ENCODE measurements around the gene CA5A. TPM values are rescaled to one million over a fixed set of nuclear protein-coding genes. Genes with fewer than 3 reads are reported as not detected.

The CA5A gene
- total and polyA plus RNA-seq, 2 of the 4 experiments (the other 2 are of a cell fraction), result not detected

- H3K27me3 ChIP-seq (ENCODE audit: control insufficient read depth, insufficient read depth, low read length), result peaks cover 13% of the 10 kb centered on the region; the same call in 1 of the 2 replicates
- POLR2A ChIA-PET (ENCODE audit: unreplicated experiment), result no interaction called here
- TF ChIP-seq SMC3 (IDR thresholded peaks at IDR 0.05; ENCODE audit: low read depth, low read length) (no peak), ELK1 (IDR thresholded peaks at IDR 0.05; ENCODE audit: borderline replicate concordance, low read depth, low read length) (no peak), RFX5 (IDR thresholded peaks at IDR 0.05; ENCODE audit: low read depth, low read length) (no peak), POLR2A (IDR thresholded peaks at IDR 0.05; ENCODE audit: low read depth, low read length) (no peak), CEBPB (IDR thresholded peaks at IDR 0.05; ENCODE audit: low read depth, low read length) (no peak), BHLHE40 (IDR thresholded peaks at IDR 0.05; ENCODE audit: low read depth, low read length) (no peak), MAZ (IDR thresholded peaks at IDR 0.05; ENCODE audit: borderline replicate concordance, low read depth, low read length) (no peak), RAD21 (IDR thresholded peaks at IDR 0.05; ENCODE audit: low read length) (no peak), CHD1 (IDR thresholded peaks at IDR 0.05; ENCODE audit: low read depth, low read length) (no peak), FOS (IDR thresholded peaks at IDR 0.05; ENCODE audit: low read depth, low read length) (no peak), CTCF (conservative IDR thresholded peaks at IDR 0.05; ENCODE audit: low read depth, low read length) (no peak), NFE2L2 (IDR thresholded peaks at IDR 0.05; ENCODE audit: low read depth, low read length) (no peak), USF2 (IDR thresholded peaks at IDR 0.05; ENCODE audit: low read depth, low read length) (no peak), RCOR1 (IDR thresholded peaks at IDR 0.05; ENCODE audit: insufficient replicate concordance, low read length) (no peak), MAFK (IDR thresholded peaks at IDR 0.05; ENCODE audit: low read depth, low read length) (no peak)
- H3K9ac ChIP-seq (ENCODE audit: low read depth, low read length), result no peak overlapping the region
- H3K9me1 ChIP-seq (ENCODE audit: insufficient read depth, low read length), result no peaks in the 10 kb centered on the region
- no peak overlapping the region for H2BK5ac ChIP-seq (ENCODE audit: low read depth, low read length, poor library complexity, severe bottlenecking)
- no peak overlapping the region for H2BK20ac ChIP-seq (ENCODE audit: low read depth, low read length)
- no peak overlapping the region for H2BK120ac ChIP-seq (ENCODE audit: low read depth, low read length)
- no peak overlapping the region for H3K4me2 ChIP-seq (ENCODE audit: low read depth, low read length)
- CTCF ChIA-PET, result no interaction called here
- WGBS, 2 experiments (ENCODE audit: extremely low coverage in 2 of 2, insufficient read length in 1 of 2), result no CpG with 5 or more reads among the region's 5 CpGs
- dilution Hi-C loops (cut with HindIII; ENCODE audit: low sequenced_read_pairs, unreplicated experiment), result no loop called here
- ATAC-seq (ENCODE audit: low read depth), result no peak
- no peak overlapping the region for H4K5ac ChIP-seq (ENCODE audit: low read depth, low read length)
- H2AK9ac ChIP-seq (replicated peaks; ENCODE audit: low read depth, low read length, poor library complexity), result no peak overlapping the region
- H3K27ac ChIP-seq (ENCODE audit: insufficient read depth, low read length), result no peak overlapping the region
- no peak for DNase-seq
- no peak overlapping the region for H3K4me3 ChIP-seq (ENCODE audit: insufficient read depth, low read depth, low read length)
- H3K36me3 ChIP-seq (ENCODE audit: control insufficient read depth, insufficient read depth, low read length), result no peaks in the 10 kb centered on the region
- H3K23ac ChIP-seq (ENCODE audit: low read depth, low read length), result no peak overlapping the region
- H3K14ac ChIP-seq (replicated peaks; ENCODE audit: low read depth, low read length), result no peak overlapping the region
- H2AK5ac ChIP-seq (ENCODE audit: low read depth, low read length), result no peak overlapping the region
- H3K9me3 ChIP-seq (ENCODE audit: control insufficient read depth, insufficient read depth, low read length), result no peaks in the 10 kb centered on the region
- 0 out of 2 replicates have a peak, but pooled peaks cover 2% of the 10 kb centered on the region for H3K4me1 ChIP-seq (ENCODE audit: control insufficient read depth, insufficient read depth, low read length)
- no peak overlapping the region for H3K56ac ChIP-seq (ENCODE audit: extremely low read depth, insufficient read depth, low read length)
- H4K20me1 ChIP-seq (ENCODE audit: insufficient read depth, low read length), result no peaks in the 10 kb centered on the region
- no peak overlapping the region for H3K18ac ChIP-seq (ENCODE audit: low read depth, low read length)
- in situ Hi-C loops (cut with MboI; ENCODE audit: low sequenced_read_pairs), result no loop called here
- BruUV-seq (replicated peaks), result no TSS peak
- no peak overlapping the region for H3K4ac ChIP-seq (ENCODE audit: low read depth, low read length)
- no peak overlapping the region for H4K91ac ChIP-seq (ENCODE audit: insufficient read depth, low read depth, low read length)
- no peak overlapping the region for H2BK15ac ChIP-seq (ENCODE audit: low read depth, low read length)
- intact Hi-C loops (cut with micrococcal nuclease), result no loop called here
- no peak overlapping the region for H4K8ac ChIP-seq (ENCODE audit: low read depth in 2 of 2, low read length in 2 of 2)
- no peaks in the 10 kb centered on the region for H3K79me1 ChIP-seq (ENCODE audit: low read depth in 1 of 2, low read length in 2 of 2)
- H2AFZ ChIP-seq (replicated peaks; ENCODE audit: low read length, poor library complexity), result no peak overlapping the region
These were observed 6.4 kb upstream of the CA5A start for GRCh38 chr16:87942680-87943079.

Data from IMR-90 (cell line).